Measurements from ENCODE around the gene BAG1.

GRCh38 chr9:33254211-33254610 is 10.3 kb downstream of the BAG1 start:
- TF ChIP-seq CTCF (IDR thresholded peaks at IDR 0.05; ENCODE audit: low read length) (no peak), EZH2 (IDR thresholded peaks at IDR 0.05; ENCODE audit: borderline replicate concordance, low read length) (no peak)

All from OCI-LY1 (cell line).